HG03060 (cell line): Measurements from ENCODE around the gene FTO.

ENCODE experiments used
- ATAC-seq: cut with Tn5 transposase; IDR thresholded peaks from one replicate; pipeline ENCODE4 v1.9.1; 2021; ENCODE audit warnings: low read depth, moderate number of reproducible peaks; ENCODE audit not compliant: unreplicated experiment

The FTO gene

GRCh38 chr16:53745753-53746266 lies 41.9 kb downstream of the FTO start:
- no peak for ATAC-seq

- ATAC-seq = no peak
These were observed 48.6 kb downstream of the FTO start for GRCh38 chr16:53752560-53752959.

GRCh38 chr16:53753431-53753830 lies 49.5 kb downstream of the FTO start:
- ATAC-seq = no peak

GRCh38 chr16:53755026-53755910 lies 51.3 kb downstream of the FTO start:
- no peak for ATAC-seq

- ATAC-seq = no peak
These were observed 52.5 kb downstream of the FTO start for GRCh38 chr16:53756275-53756996.

GRCh38 chr16:53757971-53758609 lies 54.1 kb downstream of the FTO start:
- no peak for ATAC-seq

- no peak for ATAC-seq
These were observed 58.2 kb downstream of the FTO start for GRCh38 chr16:53761962-53762703.

- no peak for ATAC-seq
These were observed 62.5 kb downstream of the FTO start for GRCh38 chr16:53766304-53767016.

- ATAC-seq = no peak
These were observed 64.2 kb downstream of the FTO start for GRCh38 chr16:53768167-53768566.

- no peak for ATAC-seq
These were observed 64.6 kb downstream of the FTO start for GRCh38 chr16:53768593-53768992.

- ATAC-seq = no peak
These were observed 65.2 kb downstream of the FTO start for GRCh38 chr16:53769185-53769584.

GRCh38 chr16:53769787-53770186 lies 65.8 kb downstream of the FTO start:
- ATAC-seq = no peak

GRCh38 chr16:53770641-53771040 lies 66.7 kb downstream of the FTO start:
- no peak for ATAC-seq

- ATAC-seq = no peak
These were observed 67.9 kb downstream of the FTO start for GRCh38 chr16:53771655-53772497.

- ATAC-seq = no peak
These were observed 69.3 kb downstream of the FTO start for GRCh38 chr16:53773150-53773846.

GRCh38 chr16:53773881-53774280 lies 69.9 kb downstream of the FTO start:
- ATAC-seq = no peak

GRCh38 chr16:53775106-53775820 lies 71.3 kb downstream of the FTO start:
- no peak for ATAC-seq
